ENCODE measurements around the gene EDAR.

EDAR gene

GRCh38 chr2:108923736-108924579, 65.1 kb downstream of the EDAR start:
- no peak for DNase-seq (ENCODE audit: low spot score)

DNA sequence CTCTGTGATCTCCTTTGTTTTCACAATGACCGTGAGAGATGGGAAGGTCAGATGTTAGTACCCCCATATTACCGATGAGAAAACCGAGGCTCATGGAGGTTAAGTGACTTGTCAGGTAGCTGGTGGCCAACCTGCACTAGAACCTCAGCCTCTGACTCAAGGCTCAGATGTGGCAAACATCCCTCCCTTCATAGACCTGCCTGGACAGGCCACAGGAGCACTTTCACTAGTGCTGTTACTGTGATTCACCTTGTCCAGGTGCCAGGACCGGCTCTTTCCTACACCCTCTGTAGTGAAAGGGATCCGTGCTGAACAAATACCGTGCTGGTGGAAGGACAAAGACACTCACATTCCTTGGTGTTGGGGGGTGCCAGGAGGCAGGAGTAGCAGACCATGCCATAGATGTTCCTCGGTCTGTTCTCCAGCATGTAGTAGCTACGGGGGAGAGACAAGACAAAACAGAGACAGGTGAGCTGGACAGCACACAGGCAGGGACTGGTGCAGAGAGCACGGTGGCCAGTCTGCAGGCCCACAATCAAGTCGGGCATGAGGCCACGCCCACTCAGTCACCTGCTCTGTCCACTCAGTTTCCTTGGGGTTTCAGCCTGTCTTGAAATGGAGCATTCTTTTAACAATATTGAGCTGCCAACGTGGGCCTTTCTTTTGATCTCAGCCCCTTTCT, 65.9 kb downstream of the EDAR start:
- DNase-seq (ENCODE audit: low spot score), result no peak

DNA sequence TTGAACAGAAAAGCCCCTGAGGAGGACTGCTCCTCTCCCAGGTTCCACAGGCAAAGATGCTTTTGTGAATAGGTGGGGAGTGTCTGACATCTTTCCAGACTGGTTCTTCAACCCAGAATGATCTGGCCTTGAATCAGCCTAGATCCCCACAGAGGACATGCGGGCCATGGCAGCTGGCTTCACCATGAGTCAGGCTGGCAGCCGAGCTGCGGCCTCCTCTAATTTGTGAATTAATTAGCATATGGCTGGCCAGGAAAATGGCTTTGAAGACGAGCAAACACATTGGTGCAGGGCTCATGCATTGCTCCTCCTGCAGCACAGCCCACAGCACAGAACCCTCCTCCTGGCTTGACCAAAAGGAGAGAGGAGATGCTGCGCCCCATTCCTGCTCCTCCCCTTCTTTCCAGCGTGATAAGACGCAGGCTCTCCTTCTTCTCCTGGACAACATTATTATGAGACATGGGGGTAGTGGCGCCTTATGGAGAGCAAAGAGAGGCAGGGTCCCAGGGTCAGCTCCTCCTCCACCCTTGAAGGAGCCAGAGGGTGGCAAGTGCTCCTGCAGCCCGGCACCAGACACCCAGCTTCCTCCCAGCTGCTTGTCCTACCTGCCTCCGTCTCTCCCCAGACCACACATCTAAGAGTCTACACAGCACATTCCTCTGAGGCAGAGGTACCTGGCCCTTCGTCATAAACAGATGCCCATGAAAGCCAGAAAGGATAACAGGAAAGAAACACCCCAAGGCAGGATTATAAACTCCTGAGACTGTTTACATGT, 66.7 kb downstream of the EDAR start:
- no peak for DNase-seq (ENCODE audit: low spot score)

DNA sequence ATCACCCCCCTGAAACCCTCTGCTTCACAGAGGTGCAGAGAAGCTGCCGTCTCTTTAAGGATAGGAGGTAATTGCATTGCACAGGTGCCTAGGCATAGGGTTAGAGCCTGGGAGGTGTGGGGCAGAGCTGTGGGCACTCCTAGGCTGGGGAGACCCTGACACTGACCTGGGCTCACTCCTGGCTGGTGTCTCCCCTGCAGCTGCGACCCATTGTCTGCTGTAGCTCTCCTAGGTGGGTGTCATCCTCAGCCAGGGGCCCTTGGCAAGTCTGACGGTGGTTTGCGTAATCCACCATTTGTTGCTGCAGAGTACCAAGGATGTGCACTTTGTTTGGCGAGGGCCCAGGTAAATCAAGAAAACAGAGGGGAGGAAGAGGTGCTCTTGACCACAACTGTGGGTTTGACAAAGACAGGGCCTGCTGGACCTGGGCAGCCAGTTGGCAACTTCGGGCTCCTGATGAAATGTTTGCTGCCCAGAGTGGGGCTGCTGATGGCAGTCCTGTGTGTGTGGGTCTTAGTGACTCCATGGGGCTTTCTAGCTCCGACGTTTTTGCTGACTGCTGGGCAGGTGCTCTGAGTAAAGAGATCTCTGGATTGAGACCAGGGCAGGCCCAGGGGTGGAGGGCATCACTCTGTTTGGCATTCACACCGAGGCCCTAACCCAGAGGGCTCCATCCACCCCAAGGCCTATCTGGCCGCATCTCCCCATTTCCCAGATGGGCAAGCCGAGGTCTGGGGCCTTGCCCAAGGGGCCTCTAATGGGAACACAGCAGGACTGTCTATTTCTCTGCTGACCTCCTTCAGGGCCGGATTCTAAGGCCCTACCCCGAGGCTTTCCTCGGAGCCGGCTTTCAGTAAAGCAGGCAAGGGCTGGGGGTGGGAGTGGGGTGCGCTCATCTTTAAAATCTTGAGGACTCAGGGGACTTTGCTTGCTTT, 67.7 kb downstream of the EDAR start:
- DNase-seq (ENCODE audit: low spot score), result no peak

DNA sequence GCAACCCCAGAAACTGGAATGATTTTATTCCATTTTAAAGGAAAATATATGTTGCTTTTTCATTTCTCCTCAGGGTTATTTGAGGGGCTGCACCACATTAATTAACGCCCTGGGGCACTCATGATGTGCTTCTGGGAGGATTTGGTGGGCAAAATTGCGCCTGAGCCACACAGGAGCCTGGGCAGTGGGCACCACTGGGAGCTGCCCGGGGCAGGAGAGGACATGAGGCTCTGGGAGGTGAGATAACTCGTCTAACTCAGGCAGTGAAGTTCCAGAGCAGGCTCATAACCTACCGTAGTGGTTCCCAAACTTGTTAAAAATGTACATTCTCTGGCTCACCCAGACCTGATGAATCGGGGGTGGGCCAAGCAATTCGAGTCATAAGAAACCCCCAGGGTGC, 68.3 kb downstream of the EDAR start:
- no peak for DNase-seq (ENCODE audit: low spot score)

DNA sequence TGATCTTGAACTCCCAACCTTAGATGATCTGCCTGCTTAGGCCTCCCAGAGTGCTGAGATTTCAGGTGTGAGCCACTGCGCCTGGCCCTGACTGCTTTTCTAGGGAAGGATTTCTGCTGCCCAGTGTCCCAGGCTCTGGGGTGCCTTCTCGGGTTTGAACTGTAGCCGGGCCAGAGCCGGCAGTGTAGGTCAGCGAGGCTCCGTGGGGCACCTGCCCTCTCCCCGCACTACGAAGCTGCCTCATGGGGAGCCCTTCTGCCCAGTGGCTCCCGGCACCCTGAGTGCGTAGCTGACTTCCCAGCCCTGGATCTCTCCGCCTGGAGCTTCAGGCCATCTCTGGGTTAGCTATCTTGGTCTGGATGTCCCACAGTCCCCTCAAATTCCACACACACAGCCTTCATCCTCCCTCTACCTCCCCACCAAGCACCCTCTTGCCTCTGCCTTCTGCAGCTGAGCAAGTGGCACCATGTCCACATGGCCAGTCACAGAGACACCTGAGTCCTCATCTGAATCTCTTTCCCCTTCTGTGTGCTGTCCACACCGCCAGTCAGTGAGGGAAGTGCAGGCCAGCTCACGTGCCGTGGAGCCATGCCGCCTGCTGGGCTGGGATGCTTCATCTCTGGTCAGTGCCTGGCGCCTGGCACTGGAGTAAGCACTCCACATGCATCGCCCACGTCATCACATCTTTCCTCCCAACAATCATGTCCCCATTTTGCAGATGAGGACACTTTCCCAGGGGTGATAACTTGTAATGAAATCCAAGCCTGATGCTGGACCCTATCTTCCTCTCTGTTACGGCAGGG, 69.2 kb downstream of the EDAR start:
- no peak for DNase-seq (ENCODE audit: low spot score)

GRCh38 chr2:108918941-108919341, 70.1 kb downstream of the EDAR start:
- DNase-seq (ENCODE audit: low spot score), result no peak

DNA sequence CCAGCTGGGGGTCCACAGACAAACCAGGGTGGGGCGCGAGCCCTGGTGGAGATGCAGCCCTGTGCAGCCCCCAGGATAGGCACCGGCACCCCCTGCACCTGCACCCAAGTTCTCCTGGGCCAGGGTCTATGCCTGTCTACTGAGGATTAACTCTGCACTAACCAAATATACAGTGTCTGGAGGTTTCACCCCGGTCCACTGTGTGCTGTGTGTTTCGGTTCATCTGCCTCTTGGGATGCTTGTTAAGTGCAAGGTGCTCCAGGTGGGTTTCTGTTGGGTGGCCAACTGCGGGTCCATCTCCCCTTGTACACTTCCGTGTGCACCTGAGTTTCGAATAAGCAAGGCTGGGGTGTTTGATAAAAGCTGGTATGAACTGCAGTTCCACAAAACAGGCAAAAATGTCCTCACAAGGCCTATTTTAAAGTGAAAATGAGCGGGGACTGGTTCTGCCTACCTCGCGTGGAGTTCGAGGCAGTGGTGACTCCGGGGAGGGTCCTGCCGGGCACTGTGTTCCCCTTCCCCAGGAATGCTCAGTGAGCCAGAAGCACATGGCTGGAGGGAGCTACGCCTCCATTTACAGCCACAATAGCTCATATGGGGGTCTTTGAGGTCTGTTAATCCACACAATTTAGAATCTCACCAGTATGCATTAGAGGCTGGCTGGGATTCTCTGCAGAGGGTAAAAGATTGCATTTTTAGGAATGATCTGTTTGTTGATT, 70.7 kb downstream of the EDAR start:
- no peak for DNase-seq (ENCODE audit: low spot score)

DNA sequence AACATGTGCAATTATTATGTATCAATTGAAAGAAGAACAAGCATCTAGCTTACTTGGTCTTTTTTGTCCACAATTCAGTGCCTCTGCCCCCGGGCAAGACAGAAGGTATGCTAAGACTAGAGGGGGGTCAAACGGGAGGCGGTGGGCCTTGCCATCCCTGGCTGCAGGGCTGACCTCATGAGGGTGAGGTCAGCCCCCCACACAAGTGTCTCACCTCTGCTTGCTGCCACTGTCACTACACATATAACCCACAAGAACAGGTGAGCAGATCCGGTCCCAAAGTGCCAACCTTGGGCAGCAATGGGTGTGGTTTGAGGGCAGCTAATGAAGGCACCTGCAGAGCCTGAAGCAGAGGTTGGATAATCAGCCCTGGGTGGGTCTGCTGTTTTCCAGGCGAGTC, 71.5 kb downstream of the EDAR start:
- no peak for DNase-seq (ENCODE audit: low spot score)

- no peak for DNase-seq (ENCODE audit: low spot score)
These were observed 72.1 kb downstream of the EDAR start for GRCh38 chr2:108916796-108917421.

DNA sequence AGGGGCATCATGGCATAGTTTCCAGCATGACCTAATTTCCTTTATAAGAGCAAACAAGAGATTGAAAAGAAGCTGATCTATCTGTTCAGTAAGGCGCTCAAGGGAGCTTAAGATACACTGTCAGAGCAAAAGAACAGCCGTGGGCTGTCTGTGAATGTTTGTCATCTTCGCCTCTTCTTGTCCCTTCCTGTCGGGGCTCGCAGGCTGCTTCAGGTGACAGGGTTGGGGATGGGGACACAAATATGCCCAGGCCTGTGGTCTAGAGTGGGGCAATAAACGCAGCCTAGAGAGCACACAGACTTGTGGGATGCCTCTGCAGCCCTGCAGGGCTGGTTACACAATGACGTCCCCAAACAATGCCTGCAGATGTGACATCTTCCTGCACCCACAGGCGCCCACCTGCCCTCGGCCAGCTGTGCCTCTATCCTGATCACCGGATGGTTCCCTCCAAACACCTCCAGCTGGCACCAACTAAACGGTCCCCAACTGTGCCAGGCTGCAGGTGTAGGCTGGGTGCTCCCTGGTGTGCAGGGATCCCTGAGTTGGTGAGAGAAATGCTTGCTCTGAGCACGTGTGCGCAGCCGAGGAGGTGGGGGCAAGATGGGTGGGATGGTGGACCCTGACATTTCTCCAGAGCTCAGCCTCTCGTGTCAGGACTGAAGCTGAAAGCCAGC, 72.8 kb downstream of the EDAR start:
- DNase-seq (ENCODE audit: low spot score), result no peak

DNA sequence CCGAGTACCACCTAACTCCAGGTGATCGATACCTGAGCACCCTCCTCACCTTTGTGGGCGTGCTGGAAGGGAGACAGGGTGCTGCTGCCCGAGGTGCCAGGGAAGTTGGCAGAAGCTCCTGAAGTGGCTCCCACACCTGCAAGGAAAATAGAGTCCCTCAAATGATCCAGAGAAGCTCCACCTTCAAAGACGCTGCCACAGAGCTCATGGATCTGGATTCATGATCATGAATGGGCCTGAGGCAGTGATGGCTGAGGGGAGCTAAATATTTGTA, 76.5 kb downstream of the EDAR start:
- DNase-seq (ENCODE audit: low spot score), result no peak

DNA sequence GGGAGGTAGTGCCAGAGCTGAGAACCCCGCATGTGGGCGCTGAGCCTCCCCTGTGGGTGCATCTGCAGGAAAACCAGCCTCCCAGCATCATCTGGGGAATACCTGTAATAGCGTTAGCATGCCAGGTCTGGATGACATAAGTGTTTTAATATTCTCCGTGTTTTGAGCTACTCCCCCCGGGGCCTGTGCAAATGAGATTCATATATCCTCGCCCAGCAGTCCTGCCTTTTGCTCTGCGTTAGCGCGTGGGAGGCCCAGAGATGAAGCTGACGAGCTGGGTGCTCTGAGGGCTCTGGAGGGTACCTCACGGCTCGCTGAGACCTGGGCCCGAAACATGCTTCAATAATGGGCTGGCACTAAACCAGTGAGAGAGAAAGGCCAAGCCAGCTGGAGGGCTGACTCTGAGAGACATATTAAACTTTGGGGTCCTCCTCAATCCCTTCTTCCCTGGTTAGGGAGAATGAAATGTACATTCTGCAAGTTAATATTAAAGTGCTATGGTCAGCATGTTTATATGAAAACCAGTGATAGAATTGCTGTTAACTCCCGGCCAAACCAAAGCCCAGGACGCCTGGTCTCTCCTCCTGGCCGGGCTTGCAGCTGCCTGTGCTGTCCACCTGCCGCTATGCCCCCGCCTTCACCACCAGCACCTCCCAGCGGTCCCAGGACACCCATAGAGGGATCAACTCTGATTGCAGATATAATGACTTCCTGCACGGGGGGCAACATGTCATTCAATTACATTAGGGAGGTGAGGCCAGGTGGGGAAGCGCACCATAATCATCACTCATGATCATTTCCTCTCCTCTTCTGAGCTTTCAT, 77.0 kb downstream of the EDAR start:
- no peak for DNase-seq (ENCODE audit: low spot score)

GRCh38 chr2:108911401-108911800, 77.6 kb downstream of the EDAR start:
- no peak for DNase-seq (ENCODE audit: low spot score)

DNA sequence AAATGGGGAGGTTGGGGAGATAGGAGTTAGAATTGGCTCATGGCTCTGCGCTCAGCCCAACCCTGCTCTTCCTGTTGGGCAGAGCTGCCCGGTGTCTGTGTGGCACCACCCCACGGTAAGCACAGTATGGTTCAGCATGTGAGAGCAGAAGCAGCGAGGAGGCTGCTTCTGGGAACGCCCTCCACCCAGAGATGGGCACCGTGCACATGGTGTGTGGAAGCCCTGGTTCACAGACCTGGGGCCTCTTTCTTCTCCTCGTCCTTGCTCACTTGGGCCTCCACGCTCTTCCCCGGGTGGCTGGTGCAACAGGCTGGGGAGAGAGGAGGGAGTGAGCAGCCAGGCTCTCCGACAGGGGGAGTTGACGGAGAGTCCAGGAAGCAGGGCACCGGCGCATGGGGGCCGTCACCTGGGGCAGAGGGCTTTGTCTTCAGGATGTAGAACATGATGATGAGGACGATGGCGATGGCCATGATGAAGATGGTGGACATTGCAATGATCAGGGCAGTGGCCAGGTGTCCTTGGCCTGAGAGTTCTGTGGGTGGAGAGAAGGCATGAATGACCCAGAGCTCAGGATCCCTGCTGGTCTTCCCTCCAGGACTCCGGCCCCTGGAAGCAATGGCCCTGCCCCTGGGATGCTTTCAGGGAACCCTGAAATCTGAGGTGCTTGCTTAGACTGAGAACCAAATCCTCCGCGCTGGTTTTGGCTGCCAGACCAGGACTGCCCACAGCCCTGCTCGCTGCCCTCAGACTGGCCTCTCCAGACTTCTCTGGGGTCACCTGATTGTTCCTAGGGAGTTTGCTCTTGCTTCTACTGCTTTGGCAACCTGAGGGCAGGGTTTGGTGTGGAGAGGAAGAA, 78.3 kb downstream of the EDAR start:
- DNase-seq (ENCODE audit: low spot score), result peak; percentile 3

DNA sequence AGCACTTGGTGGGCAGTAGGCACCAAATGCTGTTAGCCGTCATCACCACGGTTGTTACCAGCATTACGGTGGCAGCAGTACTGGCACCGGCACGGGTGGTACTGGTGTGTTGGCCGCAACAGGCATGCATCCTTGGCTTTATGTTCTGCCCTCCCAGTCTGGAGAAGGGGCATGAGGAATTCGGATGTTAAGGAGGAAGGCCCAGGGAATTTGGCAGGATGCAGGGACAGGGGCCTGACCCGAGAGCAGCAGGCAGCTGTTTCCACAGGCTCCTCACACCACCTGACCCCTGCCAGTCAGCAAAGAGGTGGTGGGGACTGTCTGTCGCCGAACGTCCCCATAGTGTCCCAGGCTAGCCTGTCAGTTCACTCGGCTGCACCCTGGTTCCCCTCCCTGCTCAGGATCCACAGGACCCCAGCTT, 79.0 kb downstream of the EDAR start:
- peak; percentile 1 for DNase-seq (ENCODE audit: low spot score)

DNA sequence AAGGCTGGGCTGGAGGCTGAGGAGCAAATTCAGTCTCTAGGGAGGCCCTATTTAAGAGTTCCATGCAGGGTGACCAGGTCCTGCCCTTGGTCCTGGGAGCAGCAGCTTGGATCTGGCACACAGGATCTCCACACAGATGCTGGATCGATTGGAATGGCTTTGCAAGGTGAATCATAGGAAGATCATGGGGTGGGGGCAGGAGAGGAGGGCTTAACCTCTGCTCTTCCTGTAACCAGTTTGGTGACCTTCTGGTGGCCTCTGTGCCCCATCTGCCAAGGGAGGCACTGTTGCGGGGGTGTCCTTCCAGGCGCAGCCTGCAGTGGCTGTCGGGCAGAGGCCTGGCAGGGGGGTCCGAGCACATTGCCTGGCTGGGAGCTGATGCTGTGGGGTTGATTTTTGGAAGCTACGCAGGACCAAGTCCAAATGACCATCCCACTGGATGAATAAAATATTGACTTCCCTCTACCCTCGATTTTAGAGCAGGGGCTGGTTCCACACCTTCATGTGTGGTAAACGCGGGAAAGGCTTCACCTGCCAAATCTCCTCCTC, 79.7 kb downstream of the EDAR start:
- peak; percentile 3 for DNase-seq (ENCODE audit: low spot score)
